ENCODE data around the gene BCL3.
"Not testable (repeated sequence)": the region's sequence is repeated elsewhere in the genome, so short reads cannot be mapped to it uniquely, and the experiment has no call there.

BCL3 gene

GRCh38 chr19:44748426-44749254 lies at the start of gene BCL3:
TSS of gene BCL3 (plus strand) at chr19:44748708. CDS start at chr19:44748791, 83 bp downstream.
- no peak for DNase-seq (ENCODE audit: low read depth)

DNA sequence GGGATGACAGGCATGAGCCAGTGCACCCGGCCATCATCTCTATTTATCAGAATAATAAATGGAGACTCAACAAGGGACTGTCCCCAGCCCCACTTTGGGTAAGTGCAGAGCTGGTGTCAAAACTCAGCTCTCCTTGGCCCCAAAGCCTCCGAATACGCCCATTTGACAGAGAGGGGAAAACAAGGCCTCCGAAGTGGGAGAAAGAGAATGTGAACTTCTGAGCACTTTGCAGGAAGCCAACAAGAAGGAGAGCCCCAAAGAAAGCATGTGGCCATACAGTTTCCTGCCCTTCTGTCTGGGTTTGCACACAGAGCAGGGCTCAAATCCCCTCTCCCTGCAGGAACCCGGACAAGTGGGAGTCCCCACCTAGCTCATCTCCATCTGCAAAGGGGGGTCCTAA lies 48.0 kb upstream of the BCL3 start:
- no peak for DNase-seq (ENCODE audit: low read depth)

- DNase-seq (ENCODE audit: low read depth) = no peak
Measured at GRCh38 chr19:44701228-44701627, 47.3 kb upstream of the BCL3 start.

DNA sequence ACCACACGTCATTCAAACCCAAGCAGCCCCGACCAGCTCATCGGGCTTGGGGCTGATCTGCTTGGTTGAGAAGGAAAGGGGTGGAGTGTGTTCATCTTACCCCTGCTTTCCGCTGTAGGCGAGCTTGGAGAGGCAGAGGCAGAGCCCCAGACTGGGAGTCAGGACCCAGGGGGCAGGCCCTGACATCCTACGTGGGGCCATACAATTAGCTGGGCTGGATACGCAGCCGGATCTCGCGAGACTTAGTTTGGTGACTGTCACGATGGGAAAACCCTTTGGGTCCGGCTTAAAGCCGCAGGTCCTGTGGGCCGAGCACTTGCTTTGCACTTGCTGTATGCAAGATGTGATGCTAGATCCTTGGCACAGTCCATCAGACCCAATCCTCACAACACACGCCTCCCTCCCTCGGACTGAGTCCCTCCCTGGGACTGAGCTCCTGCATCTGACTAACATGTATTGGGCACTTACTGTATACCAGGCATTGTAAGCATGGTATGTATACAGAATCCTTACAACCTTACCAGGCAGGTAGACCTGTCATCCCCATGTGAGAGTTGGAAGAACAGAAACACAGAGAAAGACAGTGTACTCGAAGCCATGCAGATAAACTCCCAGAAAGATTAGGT lies 45.8 kb upstream of the BCL3 start:
- DNase-seq (ENCODE audit: low read depth) = peak; percentile 86

DNA sequence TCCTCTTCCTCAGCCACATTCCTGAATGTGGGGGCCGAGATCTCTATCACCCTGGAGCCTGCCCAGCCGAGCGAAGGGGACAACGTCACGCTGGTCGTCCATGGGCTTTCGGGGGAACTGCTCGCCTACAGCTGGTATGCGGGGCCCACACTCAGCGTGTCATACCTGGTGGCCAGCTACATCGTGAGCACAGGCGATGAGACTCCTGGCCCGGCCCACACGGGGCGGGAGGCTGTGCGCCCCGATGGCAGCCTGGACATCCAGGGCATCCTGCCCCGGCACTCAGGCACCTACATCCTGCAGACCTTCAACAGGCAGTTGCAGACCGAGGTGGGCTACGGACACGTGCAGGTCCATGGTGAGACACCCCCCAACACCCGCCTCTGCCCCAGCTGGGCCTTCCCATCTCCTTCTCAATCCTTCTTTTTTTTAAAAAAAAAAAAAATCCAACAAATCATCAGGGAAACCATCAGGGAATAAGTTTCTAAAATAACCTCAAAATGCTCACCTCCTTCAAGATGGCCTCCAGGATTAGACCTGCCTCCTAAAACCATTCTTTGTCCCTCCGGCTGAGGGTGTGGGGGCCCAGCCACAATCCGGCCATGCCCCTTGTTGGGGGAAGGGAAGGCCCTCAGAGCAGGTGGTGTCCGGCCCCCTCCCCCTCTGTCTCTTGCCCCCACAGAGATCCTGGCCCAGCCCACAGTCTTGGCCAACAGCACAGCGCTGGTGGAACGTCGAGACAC lies 45.0 kb upstream of the BCL3 start:
- no peak for DNase-seq (ENCODE audit: low read depth)

GRCh38 chr19:44704982-44705381 lies 43.5 kb upstream of the BCL3 start:
- no peak for DNase-seq (ENCODE audit: low read depth)

GRCh38 chr19:44705502-44706010 lies 43.0 kb upstream of the BCL3 start:
- DNase-seq (ENCODE audit: low read depth) = no peak

DNA sequence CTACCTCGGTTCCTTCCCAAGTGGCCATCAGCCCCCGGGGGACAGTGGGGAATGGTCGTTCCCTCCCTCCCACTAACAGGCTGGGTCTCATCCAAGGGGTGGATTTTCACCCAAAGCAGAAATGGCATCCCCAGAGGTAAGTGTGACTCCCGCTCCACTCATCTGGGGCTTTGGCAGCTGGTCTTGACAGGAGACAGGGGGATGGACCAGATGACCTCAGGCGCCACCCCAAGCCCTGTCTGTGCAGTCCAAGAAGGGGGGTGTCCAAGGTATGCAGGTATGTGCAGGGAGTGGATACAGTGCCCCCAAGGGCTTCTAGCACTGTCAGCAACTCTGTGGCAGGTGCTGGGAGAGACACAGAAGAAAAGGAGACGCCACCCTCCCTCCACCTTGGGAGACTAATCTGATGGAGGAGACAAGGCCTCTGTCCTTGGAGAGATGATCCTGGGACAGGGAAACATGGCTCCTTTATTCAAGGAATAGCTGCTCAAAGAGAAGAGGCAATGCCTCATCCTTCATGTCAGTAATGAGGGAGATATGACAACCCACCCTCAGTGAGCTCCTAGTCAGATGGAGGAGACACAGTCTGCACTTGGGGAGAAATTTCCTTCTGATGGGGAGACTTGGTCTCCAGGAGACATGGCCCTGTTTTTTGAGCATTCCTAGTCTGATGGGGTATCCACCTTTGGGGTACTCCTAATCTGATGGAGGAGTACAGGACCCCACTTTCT lies 41.8 kb upstream of the BCL3 start:
- no peak for DNase-seq (ENCODE audit: low read depth)

GRCh38 chr19:44707794-44708193 lies 40.7 kb upstream of the BCL3 start:
- no peak for DNase-seq (ENCODE audit: low read depth)

DNA sequence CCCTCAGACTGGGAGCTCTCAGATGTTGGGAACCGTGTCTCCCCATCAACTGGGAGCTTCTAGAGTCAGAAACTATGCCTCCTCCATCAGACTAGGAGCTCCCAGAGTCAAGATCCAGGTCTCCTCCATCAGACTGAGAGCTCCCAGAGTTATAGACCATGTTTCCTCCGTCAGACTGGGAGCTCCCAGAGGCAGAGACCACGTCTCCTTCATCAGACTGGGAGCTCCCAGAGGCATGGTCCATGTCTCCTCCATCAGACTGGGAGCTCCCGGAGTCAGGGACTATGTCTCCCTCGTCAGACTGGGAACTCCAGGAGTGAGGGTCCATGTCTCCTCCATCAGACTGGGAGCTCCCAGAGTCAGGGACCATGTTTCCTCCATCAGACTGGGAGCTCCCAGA lies 39.6 kb upstream of the BCL3 start:
- no peak for DNase-seq (ENCODE audit: low read depth)

DNA sequence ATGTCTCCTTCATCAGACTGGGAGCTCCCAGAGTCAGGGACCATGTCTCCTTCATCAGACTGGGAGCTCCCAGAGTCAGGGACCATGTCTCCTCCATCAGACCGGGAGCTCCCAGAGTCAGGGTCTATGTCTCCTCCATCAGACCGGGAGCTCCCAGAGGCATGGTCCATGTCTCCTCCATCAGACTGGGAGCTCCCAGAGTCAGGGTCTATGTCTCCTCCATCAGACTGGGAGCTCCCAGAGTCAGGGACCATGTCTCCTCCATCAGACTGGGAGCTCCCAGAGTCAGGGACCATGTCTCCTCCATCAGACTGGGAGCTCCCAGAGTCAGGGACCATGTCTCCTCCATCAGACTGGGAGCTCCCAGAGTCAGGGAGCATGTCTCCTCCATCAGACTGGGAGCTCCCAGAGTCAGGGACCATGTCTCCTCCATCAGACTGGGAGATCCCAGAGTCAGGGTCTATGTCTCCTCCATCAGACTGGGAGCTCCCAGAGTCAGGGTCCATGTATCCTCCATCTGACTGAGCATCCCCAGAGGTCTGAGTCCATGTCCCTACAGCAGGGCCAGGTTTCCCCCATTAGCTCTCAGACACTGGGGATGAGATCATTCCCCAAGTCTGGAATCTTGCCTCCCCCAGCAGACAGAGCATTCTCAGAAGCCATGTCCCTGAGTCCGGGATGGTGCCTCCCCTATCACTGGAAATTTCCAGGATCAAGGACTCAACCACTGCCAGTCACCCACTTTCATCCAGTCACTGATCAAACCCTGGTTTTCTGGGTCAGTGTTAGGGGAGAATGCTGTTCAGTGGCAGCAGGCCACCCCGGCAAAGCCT lies 38.9 kb upstream of the BCL3 start:
- not testable (repeated sequence) for DNase-seq (ENCODE audit: low read depth)

- no peak for DNase-seq (ENCODE audit: low read depth)
Measured at GRCh38 chr19:44710483-44710882, 38.0 kb upstream of the BCL3 start.

DNA sequence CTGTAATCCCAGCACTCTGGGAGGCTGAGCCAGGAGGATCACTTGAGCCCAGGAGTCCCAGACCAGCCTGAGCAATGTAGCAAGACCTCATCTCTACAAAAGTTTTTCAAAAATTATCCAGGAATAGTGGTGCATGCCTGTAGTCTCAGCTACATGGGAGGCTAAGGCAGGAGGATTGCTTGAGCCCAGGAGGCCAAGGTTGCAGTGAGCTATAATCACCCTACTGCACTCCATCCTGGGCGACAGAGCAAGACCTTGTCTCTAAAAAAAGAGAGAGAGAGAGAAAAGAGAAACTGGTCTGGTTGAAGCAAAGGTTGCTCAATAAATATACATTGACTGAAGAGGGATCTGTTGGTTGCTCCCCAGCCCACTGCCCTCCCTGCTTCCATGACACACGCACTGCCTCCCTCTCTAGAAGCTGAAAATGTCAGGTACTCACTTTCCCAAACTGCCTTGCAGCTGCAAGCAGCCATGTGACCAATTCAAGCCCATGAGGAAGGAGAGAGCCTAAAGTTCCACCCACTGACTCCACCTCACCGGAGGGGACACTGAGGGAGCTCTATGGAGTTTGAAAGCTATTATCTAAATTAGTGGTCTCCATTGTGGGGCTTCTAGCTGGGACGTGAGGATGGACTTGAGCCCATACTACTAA lies 35.5 kb upstream of the BCL3 start:
- DNase-seq (ENCODE audit: low read depth) = no peak

DNA sequence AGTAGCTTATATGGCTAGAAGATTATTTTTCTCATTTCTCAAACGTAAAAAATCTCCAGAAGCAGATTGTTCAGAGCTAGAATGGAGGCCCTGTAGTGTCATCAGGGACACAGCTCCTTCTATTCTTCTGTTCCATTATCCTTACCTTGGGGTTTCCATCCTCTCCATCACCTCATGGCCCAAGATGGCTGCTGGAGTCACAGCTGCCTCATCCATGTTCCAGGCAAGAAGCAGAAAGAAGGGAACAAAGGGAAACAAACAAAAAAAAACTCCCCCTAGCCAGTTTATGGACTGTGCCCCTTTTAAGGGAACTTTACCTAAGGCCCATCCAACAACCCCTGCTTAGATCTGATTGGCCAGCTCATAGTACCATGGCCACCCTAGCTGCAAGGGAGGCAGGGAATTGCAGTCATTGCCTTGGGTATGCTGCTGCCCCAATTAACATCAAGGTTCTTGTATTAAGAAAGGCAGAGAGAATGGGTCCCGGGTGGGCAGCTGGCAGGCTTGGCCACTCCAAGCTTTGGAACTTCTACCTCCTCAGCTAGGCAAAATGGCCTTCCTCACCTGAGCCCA lies 33.8 kb upstream of the BCL3 start:
- no peak for DNase-seq (ENCODE audit: low read depth)

- DNase-seq (ENCODE audit: low read depth) = no peak
Measured at GRCh38 chr19:44717603-44718002, 30.9 kb upstream of the BCL3 start.

GRCh38 chr19:44718441-44719261 lies 29.9 kb upstream of the BCL3 start:
- DNase-seq (ENCODE audit: low read depth) = no peak

DNA sequence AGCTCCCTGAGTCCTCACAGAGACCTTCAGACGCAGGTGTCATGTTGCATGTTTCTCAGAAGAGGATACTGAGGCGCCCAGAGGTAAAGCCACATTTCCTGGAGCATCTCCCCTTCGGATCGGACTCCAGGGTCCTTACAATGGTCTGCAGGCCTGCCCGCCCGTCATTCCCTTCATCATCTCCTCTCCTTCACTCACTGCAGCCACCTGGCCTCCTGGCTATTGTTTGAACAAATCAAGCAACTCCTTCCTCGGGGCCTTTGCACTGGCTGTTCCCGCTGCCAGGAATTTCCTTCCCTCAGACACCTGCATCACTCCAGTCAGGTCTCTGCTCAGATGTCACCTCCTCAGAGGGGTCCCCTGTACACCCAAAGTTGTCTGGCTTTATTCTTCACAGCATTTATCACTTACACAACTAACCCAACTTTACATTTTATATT lies 29.2 kb upstream of the BCL3 start:
- DNase-seq (ENCODE audit: low read depth) = no peak

- DNase-seq (ENCODE audit: low read depth) = not testable (repeated sequence)
Measured at GRCh38 chr19:44720396-44720795, 28.1 kb upstream of the BCL3 start.

DNA sequence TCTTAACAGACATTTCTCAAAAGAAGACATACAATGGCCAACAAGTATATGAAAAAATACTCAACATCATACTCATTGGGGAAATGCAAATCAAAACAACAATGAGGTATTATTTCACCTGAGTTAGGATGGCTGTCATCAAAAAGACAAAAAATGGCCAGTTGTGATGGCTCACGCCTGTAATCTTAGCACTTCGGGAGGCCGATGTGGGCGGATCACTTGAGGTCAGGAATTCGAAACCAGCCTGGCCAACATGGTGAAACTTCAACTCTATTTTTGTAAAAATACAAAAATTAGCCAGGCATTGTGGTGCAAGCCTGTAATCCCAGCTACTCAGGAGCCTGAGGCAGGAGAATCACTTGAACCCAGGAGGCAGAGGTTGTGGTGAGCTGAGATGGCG lies 27.6 kb upstream of the BCL3 start:
- DNase-seq (ENCODE audit: low read depth) = no peak
